Mesenteric fat pad (tissue), 1 donor: ENCODE data around the gene CASP4. TPM values are rescaled to one million over a fixed set of nuclear protein-coding genes. Genes with fewer than 3 reads are reported as not detected.

ENCODE experiments used
- DNase-seq: peaks from one replicate; pipeline ENCODE4 v3.0.0-alpha.2; 2020; ENCODE audit warnings: low spot score
- total RNA-seq: library from RNA; stranded (reverse); fragmentation: NEBNext Ultra II Directional; extraction: Animal tissue kit (Norgen Biotek cat#: 25700); gene quantifications from one replicate; pipeline ENCODE4 v1.2.1, GENCODE V29; 2021
- donor health status: DM: yes; HTN: yes; CAD: no.

The CASP4 gene
- total RNA-seq, 1 donor from 2014 or later, result 75.8 TPM

GRCh38 chr11:104893876-104894275, 74.5 kb downstream of the CASP4 start:
- no peak for DNase-seq

Other genes starting within 250 kb of the CASP4 start
- 0.45 TPM for gene CASP12, start 70.1 kb downstream of the CASP4 start, total RNA-seq
- 0.29 TPM for gene CASP5, start 54.6 kb upstream of the CASP4 start, total RNA-seq
- gene CASP1, start 66.6 kb upstream of the CASP4 start, total RNA-seq, result 25.0 TPM
- 9.8 TPM for gene CARD16, start 76.8 kb upstream of the CASP4 start, total RNA-seq
- not detected for gene CARD18, start 171.2 kb upstream of the CASP4 start, total RNA-seq